ENCODE results near the gene FAM136A. TPM values are rescaled to one million over a fixed set of nuclear protein-coding genes. Genes with fewer than 3 reads are reported as not detected.
A peak's percentile ranks its signal among the peaks of the same experiment; 100 is the strongest.
"Not testable (repeated sequence)": the region's sequence is repeated elsewhere in the genome, so short reads cannot be mapped to it uniquely, and the experiment has no call there.

The FAM136A gene
- total and polyA plus RNA-seq, 7 donors: 14.1 to 74.5 (median 26.7) TPM

GRCh38 chr2:70283500-70284191 lies 18.2 kb downstream of the FAM136A start:
- no peak for TF ChIP-seq CTCF (IDR thresholded peaks at IDR 0.05)
- no peaks in the 10 kb centered on the region for H3K4me1 ChIP-seq
- H3K9me3 ChIP-seq: no peaks in the 10 kb centered on the region
- ATAC-seq (no peak), DNase-seq (no peak)
- no peaks in the 10 kb centered on the region for H3K27me3 ChIP-seq (ENCODE audit: insufficient read depth in 3 of 3, low read length in 2 of 3)
- peaks cover 13 to 92% of the 10 kb centered on the region in 2 donors for H3K36me3 ChIP-seq (ENCODE audit: insufficient read depth in 1 of 2, low read depth in 1 of 2)
- no peak overlapping the region for H3K27ac ChIP-seq
- no peak overlapping the region for H3K4me3 ChIP-seq
- intact Hi-C loops (cut with DNase I): no loop called here
- WGBS, 3 donors: 96 to 98% (median 97%) methylated on average over 5 of the region's 5 CpGs

- Histone ChIP-seq H3K4me1 (no peaks in the 10 kb centered on the region), H3K27me3 (ENCODE audit: insufficient read depth in 3 of 3, low read length in 2 of 3) (no peaks in the 10 kb centered on the region), H3K4me3 (no peak overlapping the region), H3K27ac (no peak overlapping the region), H3K9me3 (no peaks in the 10 kb centered on the region), H3K36me3 (ENCODE audit: insufficient read depth in 1 of 2, low read depth in 1 of 2) (peaks cover 9 to 92% of the 10 kb centered on the region in 2 donors)
- ATAC-seq (no peak), DNase-seq (no peak)
- intact Hi-C loops (cut with DNase I): no loop called here
- WGBS, 3 donors: 78 to 86% (median 83%) methylated on average over 5 of the region's 5 CpGs
- no peak for TF ChIP-seq CTCF (IDR thresholded peaks at IDR 0.05)
Measured at GRCh38 chr2:70282439-70282838, 19.4 kb downstream of the FAM136A start.

- H3K36me3 ChIP-seq (ENCODE audit: insufficient read depth in 1 of 2, low read depth in 1 of 2): peaks cover 7 to 92% of the 10 kb centered on the region in 2 donors
- WGBS, 3 donors: 93 to 96% (median 95%) methylated on average over 2 of the region's 2 CpGs
- TF ChIP-seq CTCF (IDR thresholded peaks at IDR 0.05): no peak
- intact Hi-C loops (cut with DNase I): no loop called here
- no peak for ATAC-seq
- H3K27ac ChIP-seq: no peak overlapping the region
- H3K4me1 ChIP-seq: no peaks in the 10 kb centered on the region
- H3K9me3 ChIP-seq: no peaks in the 10 kb centered on the region
- H3K4me3 ChIP-seq: no peak overlapping the region
- no peaks in the 10 kb centered on the region for H3K27me3 ChIP-seq (ENCODE audit: insufficient read depth in 3 of 3, low read length in 2 of 3)
- DNase-seq: no peak
Measured at GRCh38 chr2:70280242-70280798, 21.5 kb downstream of the FAM136A start.

- Histone ChIP-seq H3K4me1 (no peaks in the 10 kb centered on the region), H3K36me3 (ENCODE audit: insufficient read depth in 1 of 2, low read depth in 1 of 2) (peaks cover 5 to 27% of the 10 kb centered on the region in 2 donors), H3K9me3 (no peaks in the 10 kb centered on the region), H3K27me3 (ENCODE audit: insufficient read depth in 3 of 3, low read length in 2 of 3) (no peaks in the 10 kb centered on the region), H3K27ac (peak overlapping the region; percentile 18), H3K4me3 (no peak overlapping the region)
- intact Hi-C loops (cut with DNase I): no loop called here
- DNase-seq (no peak), ATAC-seq (peak in 1 of 4 donors; percentile 26)
- 33 to 50% (median 36%) methylated on average over 3 of the region's 3 CpGs for WGBS, 3 donors
- no peak for TF ChIP-seq CTCF (IDR thresholded peaks at IDR 0.05)
Measured at GRCh38 chr2:70270323-70270722, 31.5 kb downstream of the FAM136A start.

GRCh38 chr2:70269422-70270302 lies 32.2 kb downstream of the FAM136A start:
- 87 to 93% (median 90%) methylated on average over 17 to 18 of the region's 18 CpGs for WGBS, 3 donors
- Histone ChIP-seq H3K36me3 (ENCODE audit: insufficient read depth in 1 of 2, low read depth in 1 of 2) (peaks cover 0 to 27% of the 10 kb centered on the region in 2 donors), H3K27ac (peak overlapping the region; percentile 18)
- H3K27me3 ChIP-seq (ENCODE audit: insufficient read depth in 3 of 3, low read length in 2 of 3); H3K4me3 ChIP-seq; H3K4me1 ChIP-seq; intact Hi-C loops (cut with DNase I); DNase-seq; ATAC-seq; H3K9me3 ChIP-seq: not testable (repeated sequence)

GRCh38 chr2:70266925-70267324 lies 34.9 kb downstream of the FAM136A start:
- peak overlapping the region; percentile 56 for H3K27ac ChIP-seq
- H3K9me3 ChIP-seq; ATAC-seq; H3K4me3 ChIP-seq; intact Hi-C loops (cut with DNase I); DNase-seq; H3K27me3 ChIP-seq (ENCODE audit: insufficient read depth in 3 of 3, low read length in 2 of 3); H3K4me1 ChIP-seq: not testable (repeated sequence)
- H3K36me3 ChIP-seq (ENCODE audit: insufficient read depth in 1 of 2, low read depth in 1 of 2): peaks cover 0 to 44% of the 10 kb centered on the region in 2 donors
- WGBS, 3 donors: 96 to 98% (median 96%) methylated on average over 21 to 28 of the region's 30 CpGs

All from psoas muscle (tissue), 8 donors.